Type B pancreatic cell (in vitro differentiated cells): Measurements from ENCODE around the gene EPS8L2. TPM values are rescaled to one million over a fixed set of nuclear protein-coding genes. Genes with fewer than 3 reads are reported as not detected.

Experiments used
- DNase-seq: peaks from one replicate; pipeline ENCODE4 v3.0.0; 2021; ENCODE audit warnings: mixed read lengths; ENCODE audit not compliant: unreplicated experiment; ENCODE audit errors: extremely low spot score
- H3K27ac Mint-ChIP-seq: 2 replicates; pipeline ENCODE4 v1.8.0; 2021; ENCODE audit warnings: mild to moderate bottlenecking, mixed read lengths
- H3K27me3 Mint-ChIP-seq: 2 replicates; pipeline ENCODE4 v1.8.0; 2021; ENCODE audit warnings: mixed read lengths
- H3K36me3 Mint-ChIP-seq: 2 replicates; pipeline ENCODE4 v1.8.0; 2021; ENCODE audit warnings: mixed read lengths
- H3K4me1 Mint-ChIP-seq: one replicate; pipeline ENCODE4 v1.8.0; 2021; ENCODE audit warnings: mixed read lengths; ENCODE audit not compliant: unreplicated experiment
- H3K4me3 Mint-ChIP-seq: 2 replicates; pipeline ENCODE4 v1.8.0; 2021; ENCODE audit warnings: mild to moderate bottlenecking, mixed read lengths
- H3K9me3 Mint-ChIP-seq: 2 replicates; pipeline ENCODE4 v1.8.0; 2021; ENCODE audit warnings: mixed read lengths
- total RNA-seq: library from RNA; stranded (reverse); gene quantifications from 2 replicates; pipeline ENCODE4 v1.2.1, GENCODE V29; 2021; ENCODE audit warnings: low replicate concordance
- TF ChIP-seq, protein P1 (sequence below): fragments of 200-600 bp; sonication (generic); conservative IDR thresholded peaks from 2 replicates; pipeline ENCODE4 v1.5.0; 2021; ENCODE audit warnings: antibody characterized with exemption, mild to moderate bottlenecking

The EPS8L2 gene
- total RNA-seq, 1 donor from 2014 or later, result 218 TPM

DNA sequence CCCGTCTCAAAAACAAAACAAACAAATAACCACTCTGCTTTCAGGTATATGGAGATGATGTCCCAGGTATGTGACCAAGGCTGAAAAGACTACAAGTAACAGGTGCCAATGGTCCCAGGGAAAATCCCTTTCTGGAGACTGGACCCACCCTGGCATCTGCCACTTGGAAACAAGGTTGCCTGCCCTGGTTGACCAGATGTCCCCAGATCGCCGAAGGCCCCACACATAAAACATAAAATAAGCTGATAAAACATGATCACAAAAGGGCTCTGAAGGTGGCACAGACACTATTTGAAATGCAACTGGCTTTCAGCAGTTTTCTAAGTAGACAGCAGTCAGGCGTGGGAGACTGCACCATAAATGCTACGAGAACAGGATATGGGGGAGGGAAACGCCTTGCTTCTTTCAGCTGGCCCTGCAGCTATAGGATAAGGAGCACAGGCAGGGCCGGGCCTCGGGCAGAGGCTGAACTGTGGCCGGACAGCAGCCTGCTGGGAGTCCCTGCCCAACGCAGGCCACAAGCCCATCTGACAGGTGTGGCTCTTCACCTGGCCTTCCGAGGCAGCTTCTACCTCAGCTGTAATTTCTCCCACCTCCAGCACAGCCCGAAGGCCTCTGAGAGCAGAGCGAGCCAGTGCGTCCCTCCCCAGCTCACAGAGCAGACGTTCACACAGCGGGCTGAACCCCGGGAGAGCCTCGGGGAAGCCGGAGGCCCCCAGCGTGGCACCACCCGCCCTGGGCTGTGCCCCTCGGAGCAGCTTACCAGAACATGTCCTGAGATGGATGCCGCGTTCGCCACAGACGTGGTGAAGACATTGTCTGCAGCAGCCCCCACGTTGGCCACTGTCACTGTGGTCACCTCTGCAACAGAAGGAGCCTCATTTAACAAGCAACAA, 15.0 kb upstream of the EPS8L2 start:
- Mint-ChIP-seq H3K9me3 (no peaks in the 10 kb centered on the region), H3K27me3 (no peaks in the 10 kb centered on the region), H3K4me3 (peak overlapping the region; percentile 30), H3K27ac (peak overlapping the region; percentile 78), H3K36me3 (peaks cover 6% of the 10 kb centered on the region), H3K4me1 (peaks cover 24% of the 10 kb centered on the region)
- no peak for DNase-seq
- TF ChIP-seq, protein P1, sequence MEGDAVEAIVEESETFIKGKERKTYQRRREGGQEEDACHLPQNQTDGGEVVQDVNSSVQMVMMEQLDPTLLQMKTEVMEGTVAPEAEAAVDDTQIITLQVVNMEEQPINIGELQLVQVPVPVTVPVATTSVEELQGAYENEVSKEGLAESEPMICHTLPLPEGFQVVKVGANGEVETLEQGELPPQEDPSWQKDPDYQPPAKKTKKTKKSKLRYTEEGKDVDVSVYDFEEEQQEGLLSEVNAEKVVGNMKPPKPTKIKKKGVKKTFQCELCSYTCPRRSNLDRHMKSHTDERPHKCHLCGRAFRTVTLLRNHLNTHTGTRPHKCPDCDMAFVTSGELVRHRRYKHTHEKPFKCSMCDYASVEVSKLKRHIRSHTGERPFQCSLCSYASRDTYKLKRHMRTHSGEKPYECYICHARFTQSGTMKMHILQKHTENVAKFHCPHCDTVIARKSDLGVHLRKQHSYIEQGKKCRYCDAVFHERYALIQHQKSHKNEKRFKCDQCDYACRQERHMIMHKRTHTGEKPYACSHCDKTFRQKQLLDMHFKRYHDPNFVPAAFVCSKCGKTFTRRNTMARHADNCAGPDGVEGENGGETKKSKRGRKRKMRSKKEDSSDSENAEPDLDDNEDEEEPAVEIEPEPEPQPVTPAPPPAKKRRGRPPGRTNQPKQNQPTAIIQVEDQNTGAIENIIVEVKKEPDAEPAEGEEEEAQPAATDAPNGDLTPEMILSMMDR, result no peak

DNA sequence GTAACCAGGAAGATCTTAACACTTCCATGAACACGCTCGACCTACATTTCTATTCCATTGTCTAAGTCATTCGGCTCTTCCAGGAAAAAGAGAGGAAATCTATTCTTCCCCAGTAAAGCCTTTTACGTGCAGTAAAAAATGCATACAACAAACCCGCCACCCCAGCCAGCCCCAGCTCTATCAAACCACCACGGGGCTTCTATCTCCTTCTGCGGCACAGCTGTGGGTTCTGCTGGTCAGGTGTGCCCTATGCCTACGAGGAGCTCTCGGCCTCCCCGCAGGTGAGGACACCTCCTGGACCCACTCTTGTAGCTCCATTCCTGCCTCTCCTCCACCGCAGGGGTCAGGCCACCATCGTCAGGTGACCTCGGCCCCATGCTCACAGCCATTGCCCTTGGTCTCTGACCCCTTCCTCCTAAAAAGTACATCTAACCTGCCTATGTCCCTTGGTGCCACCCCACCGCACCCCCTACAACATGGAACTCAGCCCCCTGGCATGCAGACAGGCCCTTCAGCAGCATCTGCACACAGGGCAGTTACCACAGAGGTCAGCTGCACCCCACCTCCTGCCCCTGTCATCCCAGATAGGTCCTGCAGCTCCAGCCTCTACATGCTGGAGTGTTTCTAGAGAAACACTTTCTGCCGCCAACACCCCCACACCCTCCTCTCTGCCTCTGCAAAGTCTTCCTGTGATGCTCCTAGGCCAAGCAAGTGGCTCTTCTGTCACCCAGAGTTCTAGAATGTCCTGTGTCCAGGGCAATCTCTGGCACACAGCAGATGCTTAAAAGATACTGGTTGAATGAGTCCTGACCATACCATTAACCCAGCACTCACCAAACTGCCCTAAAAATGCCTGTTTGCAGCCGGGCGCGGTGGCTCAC, 14.1 kb upstream of the EPS8L2 start:
- Mint-ChIP-seq H3K27me3 (no peaks in the 10 kb centered on the region), H3K4me1 (peaks cover 28% of the 10 kb centered on the region), H3K36me3 (peaks cover 3% of the 10 kb centered on the region), H3K4me3 (peak overlapping the region; percentile 30), H3K9me3 (no peaks in the 10 kb centered on the region), H3K27ac (peak overlapping the region; percentile 78)
- DNase-seq, result no peak
- TF ChIP-seq, protein P1, result no peak

GRCh38 chr11:692824-693414, 13.1 kb upstream of the EPS8L2 start:
- Mint-ChIP-seq H3K4me1 (peaks cover 37% of the 10 kb centered on the region), H3K9me3 (no peaks in the 10 kb centered on the region), H3K27ac (peak overlapping the region; percentile 95), H3K36me3 (no peaks in the 10 kb centered on the region), H3K27me3 (no peaks in the 10 kb centered on the region), H3K4me3 (peak overlapping the region; percentile 87)
- TF ChIP-seq, protein P1, result no peak
- no peak for DNase-seq

GRCh38 chr11:693415-693831, 12.6 kb upstream of the EPS8L2 start:
- Mint-ChIP-seq H3K9me3 (no peaks in the 10 kb centered on the region), H3K4me3 (peak overlapping the region; percentile 87), H3K27ac (peak overlapping the region; percentile 95), H3K36me3 (no peaks in the 10 kb centered on the region), H3K27me3 (no peaks in the 10 kb centered on the region), H3K4me1 (peaks cover 38% of the 10 kb centered on the region)
- no peak for DNase-seq
- TF ChIP-seq, protein P1, result no peak

- H3K27me3 Mint-ChIP-seq, result no peaks in the 10 kb centered on the region
- H3K4me3 Mint-ChIP-seq, result peak overlapping the region; percentile 87
- H3K4me1 Mint-ChIP-seq, result peaks cover 38% of the 10 kb centered on the region
- H3K9me3 Mint-ChIP-seq, result no peaks in the 10 kb centered on the region
- peak overlapping the region; percentile 95 for H3K27ac Mint-ChIP-seq
- TF ChIP-seq, protein P1, result no peak
- DNase-seq, result no peak
- no peaks in the 10 kb centered on the region for H3K36me3 Mint-ChIP-seq
These were observed 12.0 kb upstream of the EPS8L2 start for GRCh38 chr11:693887-694562.
